GM21447 (cell line): ENCODE results near the gene DNAH1.
A peak's percentile ranks its signal among the peaks of the same experiment; 100 is the strongest.
"Not testable (repeated sequence)": the region's sequence is repeated elsewhere in the genome, so short reads cannot be mapped to it uniquely, and the experiment has no call there.

ENCODE experiments used
- ATAC-seq: cut with Tn5 transposase; IDR thresholded peaks from one replicate; pipeline ENCODE4 v1.9.1; 2021; ENCODE audit not compliant: unreplicated experiment

The DNAH1 gene

GRCh38 chr3:52315977-52316764, at the start of gene DNAH1:
Gene DNAH1 (plus strand): TSS chr3:52316319. CDS start chr3:52322443, 6,124 bp downstream.
- no peak for ATAC-seq

GRCh38 chr3:52268036-52268435, 48.1 kb upstream of the DNAH1 start:
- no peak for ATAC-seq

- no peak for ATAC-seq
Observed at GRCh38 chr3:52269776-52270175, 46.3 kb upstream of the DNAH1 start.

- ATAC-seq, result no peak
Observed at GRCh38 chr3:52270252-52270754, 45.8 kb upstream of the DNAH1 start.

- ATAC-seq, result not testable (repeated sequence)
Observed at GRCh38 chr3:52272172-52272571, 43.9 kb upstream of the DNAH1 start.

- no peak for ATAC-seq
Observed at GRCh38 chr3:52272831-52273230, 43.3 kb upstream of the DNAH1 start.

- ATAC-seq, result not testable (repeated sequence)
Observed at GRCh38 chr3:52274781-52275180, 41.3 kb upstream of the DNAH1 start.

GRCh38 chr3:52277071-52277964, 38.8 kb upstream of the DNAH1 start:
- ATAC-seq, result no peak

- ATAC-seq, result peak; percentile 45
Observed at GRCh38 chr3:52277972-52278509, 38.1 kb upstream of the DNAH1 start.

- ATAC-seq, result peak; percentile 82
Observed at GRCh38 chr3:52278510-52279069, 37.5 kb upstream of the DNAH1 start, which contains the start of gene WDR82. Gene WDR82 (minus strand): TSS chr3:52278649. CDS start chr3:52278361, 288 bp downstream.

- no peak for ATAC-seq
Observed at GRCh38 chr3:52279596-52279995, 36.5 kb upstream of the DNAH1 start.

- ATAC-seq, result no peak
Observed at GRCh38 chr3:52280050-52280461, 36.1 kb upstream of the DNAH1 start.

GRCh38 chr3:52281981-52282801, 33.9 kb upstream of the DNAH1 start:
- ATAC-seq, result no peak

- no peak for ATAC-seq
Observed at GRCh38 chr3:52283306-52283705, 32.8 kb upstream of the DNAH1 start.

- ATAC-seq, result not testable (repeated sequence)
Observed at GRCh38 chr3:52284051-52284450, 32.1 kb upstream of the DNAH1 start.

GRCh38 chr3:52286777-52287110, 29.4 kb upstream of the DNAH1 start:
- no peak for ATAC-seq

- ATAC-seq, result no peak
Observed at GRCh38 chr3:52288674-52289073, 27.4 kb upstream of the DNAH1 start.

GRCh38 chr3:52289338-52289746, 26.8 kb upstream of the DNAH1 start:
- no peak for ATAC-seq

- no peak for ATAC-seq
Observed at GRCh38 chr3:52289747-52290595, 26.1 kb upstream of the DNAH1 start.
